Fibroblast of skin of scalp (primary cell): Measurements from ENCODE around the gene KDM2B.
A peak's percentile ranks its signal among the peaks of the same experiment; 100 is the strongest.

Experiments
- DNase-seq: peaks from one replicate; pipeline ENCODE4 v3.0.0-alpha.2; 2013

The KDM2B gene

GRCh38 chr12:121529184-121529583 lies 51.6 kb downstream of the KDM2B start:
- DNase-seq, result no peak

- no peak for DNase-seq
Observed at GRCh38 chr12:121525411-121525810, 55.4 kb downstream of the KDM2B start.

- DNase-seq, result no peak
Observed at GRCh38 chr12:121524196-121524916, 56.5 kb downstream of the KDM2B start.

- DNase-seq, result no peak
Observed at GRCh38 chr12:121523741-121524140, 57.1 kb downstream of the KDM2B start.

- no peak for DNase-seq
Observed at GRCh38 chr12:121522971-121523370, 57.9 kb downstream of the KDM2B start.

- DNase-seq, result no peak
Observed at GRCh38 chr12:121520586-121521086, 60.2 kb downstream of the KDM2B start.

- no peak for DNase-seq
Observed at GRCh38 chr12:121520119-121520518, 60.7 kb downstream of the KDM2B start.

GRCh38 chr12:121519227-121519626 lies 61.6 kb downstream of the KDM2B start:
- DNase-seq, result no peak

GRCh38 chr12:121518656-121519055 lies 62.2 kb downstream of the KDM2B start:
- DNase-seq, result no peak

GRCh38 chr12:121516437-121517011 lies 64.3 kb downstream of the KDM2B start:
- no peak for DNase-seq

GRCh38 chr12:121515615-121516014 lies 65.2 kb downstream of the KDM2B start:
- DNase-seq, result no peak

GRCh38 chr12:121514184-121514742 lies 66.6 kb downstream of the KDM2B start:
- DNase-seq, result no peak

- no peak for DNase-seq
Observed at GRCh38 chr12:121513464-121514183, 67.2 kb downstream of the KDM2B start.

GRCh38 chr12:121512561-121512960 lies 68.3 kb downstream of the KDM2B start:
- no peak for DNase-seq

- no peak for DNase-seq
Observed at GRCh38 chr12:121511916-121512315, 68.9 kb downstream of the KDM2B start.

- DNase-seq, result no peak
Observed at GRCh38 chr12:121509339-121509738, 71.5 kb downstream of the KDM2B start.

- DNase-seq, result no peak
Observed at GRCh38 chr12:121508533-121508932, 72.3 kb downstream of the KDM2B start.

GRCh38 chr12:121507984-121508383 lies 72.8 kb downstream of the KDM2B start:
- DNase-seq, result no peak

GRCh38 chr12:121507245-121507644 lies 73.6 kb downstream of the KDM2B start:
- no peak for DNase-seq

- DNase-seq, result peak; percentile 42
Observed at GRCh38 chr12:121505513-121505912, 75.3 kb downstream of the KDM2B start.

GRCh38 chr12:121504505-121504904 lies 76.3 kb downstream of the KDM2B start:
- DNase-seq, result no peak

GRCh38 chr12:121503395-121503794 lies 77.4 kb downstream of the KDM2B start:
- no peak for DNase-seq

- DNase-seq, result no peak
Observed at GRCh38 chr12:121501946-121502345, 78.9 kb downstream of the KDM2B start.
